Trophoblast cell (in vitro differentiated cells and primary cell): ENCODE measurements around the gene ERFE.

Source experiments
- DNase-seq, 2 donors: peaks; one replicate each; pipeline ENCODE4 v3.0.0-alpha.2; 2016
- H2AFZ ChIP-seq: 2 replicates; pipeline ENCODE4 v1.6.1; 2013; ENCODE audit warnings: low read length, moderate library complexity, mild to moderate bottlenecking; ENCODE audit not compliant: insufficient read depth, poor library complexity
- H2AK5ac ChIP-seq: 2 replicates; pipeline ENCODE4 v1.6.1; 2013; ENCODE audit warnings: mild to moderate bottlenecking, low read length
- H2BK120ac ChIP-seq: 2 replicates; pipeline ENCODE4 v1.6.1; 2013; ENCODE audit warnings: low read length, mild to moderate bottlenecking, moderate library complexity; ENCODE audit not compliant: insufficient read depth, poor library complexity
- H2BK12ac ChIP-seq: 2 replicates; pipeline ENCODE4 v1.6.1; 2013; ENCODE audit warnings: mild to moderate bottlenecking, low read length, moderate library complexity
- H2BK5ac ChIP-seq: 2 replicates; pipeline ENCODE4 v1.6.1; 2013; ENCODE audit warnings: low read length, low read depth, moderate library complexity, mild to moderate bottlenecking; ENCODE audit not compliant: poor library complexity
- H3K14ac ChIP-seq: 2 replicates; pipeline ENCODE4 v1.6.1; 2013; ENCODE audit warnings: mild to moderate bottlenecking, low read length
- H3K18ac ChIP-seq: 2 replicates; pipeline ENCODE4 v1.6.1; 2013; ENCODE audit warnings: mild to moderate bottlenecking, low read length
- H3K23ac ChIP-seq: 2 replicates; pipeline ENCODE4 v1.6.1; 2013; ENCODE audit warnings: low read length
- H3K27ac ChIP-seq: 2 replicates; pipeline ENCODE4 v1.5.1; 2013; ENCODE audit warnings: low read depth, mild to moderate bottlenecking, inconsistent platforms, low read length, moderate library complexity
- H3K27me3 ChIP-seq: 2 replicates; pipeline ENCODE4 v1.6.1; 2013; ENCODE audit warnings: inconsistent platforms, mild to moderate bottlenecking, low read length, moderate library complexity; ENCODE audit not compliant: insufficient read depth
- H3K36me3 ChIP-seq, 2 experiments: 1 replicate in 1 of 2; 2 replicates in 1 of 2; pipeline ENCODE4 v1.6.1; 2013; ENCODE audit warnings: low read length in 2 of 2, mild to moderate bottlenecking in 2 of 2, moderate library complexity in 1 of 2; ENCODE audit not compliant: insufficient read depth in 2 of 2, control insufficient read depth in 1 of 2
- H3K4ac ChIP-seq: 2 replicates; pipeline ENCODE4 v1.6.1; 2013; ENCODE audit warnings: low read depth, mild to moderate bottlenecking, low read length, moderate library complexity
- H3K4me1 ChIP-seq, 2 experiments: 1 replicate in 1 of 2; 2 replicates in 1 of 2; pipeline ENCODE4 v1.6.1; 2013; ENCODE audit warnings: low read length in 2 of 2, mild to moderate bottlenecking in 2 of 2, moderate library complexity in 1 of 2; ENCODE audit not compliant: insufficient read depth in 2 of 2, control insufficient read depth in 1 of 2
- H3K4me2 ChIP-seq: 2 replicates; pipeline ENCODE4 v1.6.1; 2013; ENCODE audit warnings: inconsistent platforms, mild to moderate bottlenecking, low read length, moderate library complexity
- H3K4me3 ChIP-seq: 2 replicates; pipeline ENCODE4 v1.5.1; 2013; ENCODE audit warnings: mild to moderate bottlenecking, low read depth, low read length, inconsistent platforms
- H3K79me1 ChIP-seq: one replicate; pipeline ENCODE4 v1.6.1; 2013; ENCODE audit warnings: low read length
- H3K79me2 ChIP-seq: 2 replicates; pipeline ENCODE4 v1.6.1; 2013; ENCODE audit warnings: low read length, mild to moderate bottlenecking; ENCODE audit not compliant: control insufficient read depth, insufficient read depth, poor library complexity
- H3K9ac ChIP-seq: 2 replicates; pipeline ENCODE4 v1.6.1; 2013; ENCODE audit warnings: mild to moderate bottlenecking, low read length
- H3K9me3 ChIP-seq: 2 replicates; pipeline ENCODE4 v1.6.1; 2013; ENCODE audit warnings: low read depth, mild to moderate bottlenecking, control low read depth, inconsistent platforms, low read length; ENCODE audit not compliant: insufficient read depth
- H4K12ac ChIP-seq: 2 replicates; pipeline ENCODE4 v1.6.1; 2013; ENCODE audit warnings: low read depth, mild to moderate bottlenecking, low read length, moderate library complexity
- H4K8ac ChIP-seq: 2 replicates; pipeline ENCODE4 v1.6.1; 2013; ENCODE audit warnings: low read depth, mild to moderate bottlenecking, low read length, moderate library complexity
- H4K91ac ChIP-seq: one replicate; pipeline ENCODE4 v1.6.1; 2013; ENCODE audit warnings: low read depth, mild to moderate bottlenecking, low read length, moderate library complexity
- WGBS: extraction: QIAGEN DNeasy Blood & Tissue Kit; methylation state at CpG from one replicate; pipeline ENCODE4 v1.1.7; 2013; ENCODE audit warnings: missing lambda C conversion rate; ENCODE audit not compliant: insufficient read length, insufficient coverage; ENCODE audit errors: extremely low coverage; 5-methylcytosine and 5-hydroxymethylcytosine counted together

Gene ERFE

DNA sequence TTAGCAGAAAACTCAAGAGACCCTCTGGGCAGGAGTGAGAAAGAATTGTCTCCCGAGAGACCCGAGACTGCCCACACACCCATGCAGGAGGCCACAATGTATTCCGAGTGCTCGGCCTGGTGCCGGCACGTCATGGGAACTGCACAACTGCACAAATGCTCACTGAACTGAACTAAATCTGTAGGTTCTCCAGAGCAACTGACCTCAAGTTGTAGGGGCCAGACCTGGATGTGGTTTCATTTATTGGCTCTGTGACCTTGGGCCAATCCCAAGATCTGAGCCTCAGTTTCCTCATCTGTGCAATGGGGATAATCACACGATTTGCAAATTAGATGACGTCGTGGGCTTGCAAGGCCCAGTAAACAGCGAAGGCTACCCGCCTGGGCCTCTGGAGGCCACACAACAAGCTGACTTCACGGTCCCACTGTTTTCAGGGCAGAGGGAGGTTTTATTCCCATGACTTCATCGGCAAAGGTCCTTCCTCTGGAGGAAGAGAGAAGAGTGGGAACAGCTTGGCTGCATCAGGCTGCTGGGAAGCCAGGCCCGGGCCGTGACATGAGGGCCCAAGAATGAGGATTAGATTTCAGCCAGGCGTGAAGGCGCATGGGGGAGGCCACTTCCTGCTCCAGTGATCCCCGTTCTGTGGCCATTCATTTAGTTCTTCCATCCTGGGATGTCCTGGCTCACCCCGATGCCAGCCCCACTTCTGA, 3.6 kb upstream of the ERFE start:
- Histone ChIP-seq H2BK5ac (no peak overlapping the region), H3K14ac (no peak overlapping the region), H3K4me3 (no peak overlapping the region), H3K4me1 (peaks cover 1 to 2% of the 10 kb centered on the region in 2 experiments), H3K9ac (no peak overlapping the region), H2AK5ac (no peak overlapping the region), H3K9me3 (peaks cover 6% of the 10 kb centered on the region), H4K12ac (no peak overlapping the region), H3K27ac (no peak overlapping the region), H3K23ac (no peak overlapping the region), H4K91ac (no peak overlapping the region), H3K79me2 (no peaks in the 10 kb centered on the region), H2AFZ (no peak overlapping the region), H3K4ac (no peak overlapping the region), H2BK12ac (no peak overlapping the region), H3K79me1 (no peaks in the 10 kb centered on the region), H4K8ac (no peak overlapping the region), H3K36me3 (no peaks in the 10 kb centered on the region), H3K18ac (no peak overlapping the region), H3K4me2 (no peak overlapping the region), H3K27me3 (peaks cover 17% of the 10 kb centered on the region), H2BK120ac (no peak overlapping the region)
- DNase-seq: no peak
- no CpG with 5 or more reads among the region's 19 CpGs for WGBS

- Histone ChIP-seq H4K12ac (no peak overlapping the region), H3K27me3 (peaks cover 17% of the 10 kb centered on the region), H3K9me3 (peaks cover 6% of the 10 kb centered on the region)
Measured at GRCh38 chr2:238155761-238156694, 2.7 kb upstream of the ERFE start.

DNA sequence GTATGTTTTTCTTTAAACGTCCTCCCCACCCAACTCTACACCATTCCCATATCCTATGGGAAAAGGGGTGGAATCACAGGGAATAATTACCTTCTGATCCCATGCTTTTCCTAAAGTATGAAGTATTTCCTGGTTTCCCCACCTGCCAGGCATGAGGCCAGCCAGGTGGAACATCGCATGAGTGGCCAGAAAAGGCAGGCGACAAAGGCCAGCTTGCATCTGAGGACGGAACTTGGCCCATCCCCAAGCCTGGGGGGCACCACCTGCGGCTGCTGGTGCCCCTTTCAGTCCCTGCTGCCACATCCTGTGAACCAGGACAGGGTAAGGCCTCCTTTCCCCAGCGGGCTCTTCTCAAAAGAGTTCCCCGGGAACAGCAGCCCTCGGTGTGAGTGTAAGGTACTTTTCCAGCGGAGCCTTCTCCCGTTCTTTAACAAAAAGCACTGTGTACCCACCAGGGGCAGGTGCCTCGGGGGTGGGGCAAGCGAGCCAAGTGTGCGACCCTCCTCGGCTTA, 1.2 kb upstream of the ERFE start:
- no peak overlapping the region for H2BK12ac ChIP-seq
- peaks cover 20% of the 10 kb centered on the region for H3K27me3 ChIP-seq
- no peak for DNase-seq
- no peak overlapping the region for H2AFZ ChIP-seq
- H3K23ac ChIP-seq: no peak overlapping the region
- H3K79me2 ChIP-seq: no peaks in the 10 kb centered on the region
- no peak overlapping the region for H3K14ac ChIP-seq
- H3K9ac ChIP-seq: no peak overlapping the region
- no peak overlapping the region for H4K8ac ChIP-seq
- H2BK120ac ChIP-seq: no peak overlapping the region
- H4K12ac ChIP-seq: no peak overlapping the region
- H3K9me3 ChIP-seq: peaks cover 6% of the 10 kb centered on the region
- H3K4ac ChIP-seq: no peak overlapping the region
- peaks cover 1 to 2% of the 10 kb centered on the region in 2 experiments for H3K4me1 ChIP-seq
- H2AK5ac ChIP-seq: no peak overlapping the region
- no CpG with 5 or more reads among the region's 14 CpGs for WGBS
- no peak overlapping the region for H4K91ac ChIP-seq
- H3K4me2 ChIP-seq: no peak overlapping the region
- H3K27ac ChIP-seq: no peak overlapping the region
- no peak overlapping the region for H3K4me3 ChIP-seq
- no peak overlapping the region for H2BK5ac ChIP-seq
- no peak overlapping the region for H3K18ac ChIP-seq
- no peaks in the 10 kb centered on the region for H3K36me3 ChIP-seq
- no peaks in the 10 kb centered on the region for H3K79me1 ChIP-seq

More at GRCh38 chr2:238155761-238156694, 2.7 kb upstream of the ERFE start:
- H3K36me3 ChIP-seq: no peaks in the 10 kb centered on the region
- no peak overlapping the region for H4K8ac ChIP-seq
- DNase-seq: no peak
- H3K79me2 ChIP-seq: no peaks in the 10 kb centered on the region
- H2BK5ac ChIP-seq: no peak overlapping the region
- no CpG with 5 or more reads among the region's 18 CpGs for WGBS
- H2BK120ac ChIP-seq: no peak overlapping the region
- H3K27ac ChIP-seq: no peak overlapping the region
- H3K4me3 ChIP-seq: no peak overlapping the region
- no peak overlapping the region for H2AK5ac ChIP-seq
- H3K23ac ChIP-seq: no peak overlapping the region
- H2BK12ac ChIP-seq: no peak overlapping the region
- no peak overlapping the region for H2AFZ ChIP-seq
- H3K79me1 ChIP-seq: no peaks in the 10 kb centered on the region
- H3K4ac ChIP-seq: no peak overlapping the region
- no peak overlapping the region for H3K9ac ChIP-seq
- no peak overlapping the region for H4K91ac ChIP-seq
- H3K4me2 ChIP-seq: no peak overlapping the region
- H3K18ac ChIP-seq: no peak overlapping the region
- peaks cover 1 to 2% of the 10 kb centered on the region in 2 experiments for H3K4me1 ChIP-seq
- H3K14ac ChIP-seq: no peak overlapping the region

GRCh38 chr2:238158018-238158508, 707 bp upstream of the ERFE start:
- Histone ChIP-seq H3K79me1 (no peaks in the 10 kb centered on the region), H3K79me2 (no peaks in the 10 kb centered on the region), H3K23ac (no peak overlapping the region), H3K18ac (no peak overlapping the region), H3K4ac (no peak overlapping the region), H4K12ac (no peak overlapping the region), H3K36me3 (no peaks in the 10 kb centered on the region), H2BK12ac (no peak overlapping the region), H3K4me1 (peaks cover 1 to 2% of the 10 kb centered on the region in 2 experiments), H3K9me3 (peaks cover 6% of the 10 kb centered on the region), H3K4me2 (no peak overlapping the region), H4K91ac (no peak overlapping the region), H2AK5ac (no peak overlapping the region), H3K27ac (no peak overlapping the region), H2BK5ac (no peak overlapping the region), H2BK120ac (no peak overlapping the region), H3K14ac (no peak overlapping the region), H4K8ac (no peak overlapping the region), H2AFZ (no peak overlapping the region), H3K4me3 (no peak overlapping the region), H3K9ac (no peak overlapping the region), H3K27me3 (peaks cover 24% of the 10 kb centered on the region)
- no CpG with 5 or more reads among the region's 21 CpGs for WGBS
- no peak for DNase-seq
